Upper lobe of left lung (tissue), 4 donors: ENCODE results near the gene GPC5.

ENCODE experiments used
- EP300 ChIP-seq, 4 donors: sonication (generic); formaldehyde crosslinking; IDR thresholded peaks; one replicate each; pipeline ENCODE4 v1.5.1; 2017; ENCODE audit warnings: antibody characterized with exemption in 4 of 4, control low read depth in 2 of 4
- POLR2A ChIP-seq, 4 donors: fragments of 450-650 bp; IDR thresholded peaks; one replicate each; pipeline ENCODE4 v1.5.1; 2016 to 2017; ENCODE audit warnings: antibody characterized with exemption in 4 of 4, mild to moderate bottlenecking in 2 of 4
- POLR2AphosphoS5 ChIP-seq, 2 donors: sonication (generic); formaldehyde crosslinking; IDR thresholded peaks; one replicate each; pipeline ENCODE4 v1.5.1; 2017; ENCODE audit warnings: antibody characterized with exemption in 2 of 2
- TF ChIP-seq, protein P1 (sequence below), 6 experiments: fragments of 450-650 bp in 4 of 6; fragments of 200-600 bp in 2 of 6; sonication (generic) in 2 of 6; IDR thresholded peaks; one replicate each; pipeline ENCODE4 v1.5.1; 2016 to 2019; ENCODE audit warnings: antibody characterized with exemption in 6 of 6

DNA sequence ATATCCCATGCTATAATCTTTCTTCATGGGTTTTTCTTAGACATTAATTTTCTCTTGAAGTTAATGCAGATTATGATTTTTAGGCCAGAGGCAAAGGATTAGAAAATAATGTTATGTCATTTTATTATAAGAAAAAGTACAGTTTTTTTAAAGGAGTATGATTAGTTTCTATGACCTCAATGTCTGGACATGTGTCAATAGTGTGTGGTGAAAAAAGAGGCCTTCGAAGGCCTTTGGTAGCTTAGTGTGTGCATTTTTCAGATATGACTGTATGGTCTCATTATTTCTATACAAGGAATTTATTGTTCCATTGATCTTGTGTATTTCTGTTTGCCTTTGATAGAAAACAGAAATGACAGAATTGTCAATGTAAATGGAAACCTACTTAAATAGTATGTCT lies 195.6 kb downstream of the GPC5 start:
- TF ChIP-seq POLR2AphosphoS5 (IDR thresholded peaks at IDR 0.05) (no peak), EP300 (IDR thresholded peaks at IDR 0.05) (no peak), POLR2A (IDR thresholded peaks at IDR 0.05) (no peak)
- TF ChIP-seq, protein P1, sequence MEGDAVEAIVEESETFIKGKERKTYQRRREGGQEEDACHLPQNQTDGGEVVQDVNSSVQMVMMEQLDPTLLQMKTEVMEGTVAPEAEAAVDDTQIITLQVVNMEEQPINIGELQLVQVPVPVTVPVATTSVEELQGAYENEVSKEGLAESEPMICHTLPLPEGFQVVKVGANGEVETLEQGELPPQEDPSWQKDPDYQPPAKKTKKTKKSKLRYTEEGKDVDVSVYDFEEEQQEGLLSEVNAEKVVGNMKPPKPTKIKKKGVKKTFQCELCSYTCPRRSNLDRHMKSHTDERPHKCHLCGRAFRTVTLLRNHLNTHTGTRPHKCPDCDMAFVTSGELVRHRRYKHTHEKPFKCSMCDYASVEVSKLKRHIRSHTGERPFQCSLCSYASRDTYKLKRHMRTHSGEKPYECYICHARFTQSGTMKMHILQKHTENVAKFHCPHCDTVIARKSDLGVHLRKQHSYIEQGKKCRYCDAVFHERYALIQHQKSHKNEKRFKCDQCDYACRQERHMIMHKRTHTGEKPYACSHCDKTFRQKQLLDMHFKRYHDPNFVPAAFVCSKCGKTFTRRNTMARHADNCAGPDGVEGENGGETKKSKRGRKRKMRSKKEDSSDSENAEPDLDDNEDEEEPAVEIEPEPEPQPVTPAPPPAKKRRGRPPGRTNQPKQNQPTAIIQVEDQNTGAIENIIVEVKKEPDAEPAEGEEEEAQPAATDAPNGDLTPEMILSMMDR (IDR thresholded peaks at IDR 0.05) = no peak
